Esophagus squamous epithelium (tissue), 4 donors: Measurements from ENCODE around the gene COL4A1.

Experiments used
- CTCF ChIP-seq, 6 experiments: fragments of 450-650 bp in 4 of 6; fragments of 200-600 bp in 2 of 6; sonication (generic) in 2 of 6; IDR thresholded peaks; one replicate each; pipeline ENCODE4 v1.5.1; 2016 to 2019; ENCODE audit warnings: antibody characterized with exemption in 6 of 6, mild to moderate bottlenecking in 4 of 6, moderate library complexity in 4 of 6
- POLR2A ChIP-seq, 4 donors: fragments of 450-650 bp; IDR thresholded peaks; one replicate each; pipeline ENCODE4 v1.6.1; 2017; ENCODE audit warnings: antibody characterized with exemption in 4 of 4, mild to moderate bottlenecking in 4 of 4, moderate library complexity in 3 of 4

- TF ChIP-seq CTCF (IDR thresholded peaks at IDR 0.05) (no peak), POLR2A (IDR thresholded peaks at IDR 0.05) (no peak)
These were observed 91.4 kb downstream of the COL4A1 start for GRCh38 chr13:110215606-110216005.
